Common myeloid progenitor, CD34-positive (primary cell): ENCODE results near the gene SYT1.

Source experiments
- CTCF ChIA-PET: fragments of 350-600 bp; sonication (Branson Sonifier 250); formaldehyde crosslinking; loops from one replicate; lab custom pipeline; 2021; ENCODE audit warnings: antibody characterized with exemption; lab: Charles Lee
- POLR2A ChIA-PET: fragments of 350-600 bp; sonication (Branson Sonifier 250); formaldehyde crosslinking; loops from one replicate; lab custom pipeline; 2021; ENCODE audit warnings: antibody characterized with exemption; lab: Charles Lee
- DNase-seq, 3 donors: peaks; one replicate each; pipeline versions ENCODE4 v3.0.0 to v3.0.0-alpha.2; 2013
- H3K27ac ChIP-seq, 2 experiments: 1 replicate in 1 of 2; 2 replicates in 1 of 2; pipeline ENCODE4 v1.7.0; 2013; ENCODE audit warnings: inconsistent platforms in 2 of 2, low read length in 2 of 2, mild to moderate bottlenecking in 2 of 2, low read depth in 1 of 2, moderate library complexity in 1 of 2; ENCODE audit not compliant: severe bottlenecking in 2 of 2, insufficient read depth in 1 of 2, poor library complexity in 1 of 2
- H3K27me3 ChIP-seq, 5 experiments: replicated peaks in 2 of 5; 1 replicate in 3 of 5; 2 replicates in 2 of 5; pipeline versions ENCODE4 v1.6.1 to v1.7.0; 2013; ENCODE audit warnings: low read length in 4 of 5, mild to moderate bottlenecking in 2 of 5, moderate library complexity in 2 of 5, inconsistent platforms in 1 of 5; ENCODE audit not compliant: insufficient read depth in 5 of 5, control insufficient read depth in 4 of 5
- H3K36me3 ChIP-seq, 4 experiments: 1 replicate in 2 of 4; 2 replicates in 2 of 4; pipeline versions ENCODE4 v1.6.1 to v1.7.0; 2013; ENCODE audit warnings: low read length in 3 of 4, control low read depth in 1 of 4, mild to moderate bottlenecking in 1 of 4; ENCODE audit not compliant: control insufficient read depth in 4 of 4, insufficient read depth in 4 of 4
- H3K4me1 ChIP-seq, 4 experiments: 1 replicate in 3 of 4; 2 replicates in 1 of 4; pipeline versions ENCODE4 v1.6.1 to v1.7.1; 2013; ENCODE audit warnings: low read length in 3 of 4, mild to moderate bottlenecking in 3 of 4, control low read depth in 1 of 4, inconsistent platforms in 1 of 4, moderate library complexity in 1 of 4; ENCODE audit not compliant: control insufficient read depth in 4 of 4, insufficient read depth in 4 of 4; ENCODE audit errors: control extremely low read depth in 1 of 4
- H3K4me3 ChIP-seq, 7 experiments: 1 replicate in 4 of 7; 2 replicates in 3 of 7; pipeline versions ENCODE4 v1.5.1 to v1.7.0; 2013; ENCODE audit warnings: mild to moderate bottlenecking in 7 of 7, low read length in 6 of 7, moderate library complexity in 6 of 7, inconsistent platforms in 2 of 7, low read depth in 2 of 7, control low read depth in 1 of 7; ENCODE audit not compliant: insufficient read depth in 4 of 7, control insufficient read depth in 1 of 7; ENCODE audit errors: extremely low read depth in 1 of 7
- H3K9me3 ChIP-seq, 5 experiments: 1 replicate in 4 of 5; 2 replicates in 1 of 5; pipeline versions ENCODE4 v1.6.1 to v1.7.1; 2013; ENCODE audit warnings: low read length in 4 of 5, mild to moderate bottlenecking in 2 of 5, inconsistent platforms in 1 of 5, low read depth in 1 of 5, moderate library complexity in 1 of 5; ENCODE audit not compliant: control insufficient read depth in 4 of 5, insufficient read depth in 2 of 5; ENCODE audit errors: control extremely low read depth in 1 of 5
- WGBS: methylation state at CpG from one replicate; pipeline ENCODE4 v1.1.5; 2013; ENCODE audit not compliant: insufficient coverage; 5-methylcytosine and 5-hydroxymethylcytosine counted together

The SYT1 gene

DNA sequence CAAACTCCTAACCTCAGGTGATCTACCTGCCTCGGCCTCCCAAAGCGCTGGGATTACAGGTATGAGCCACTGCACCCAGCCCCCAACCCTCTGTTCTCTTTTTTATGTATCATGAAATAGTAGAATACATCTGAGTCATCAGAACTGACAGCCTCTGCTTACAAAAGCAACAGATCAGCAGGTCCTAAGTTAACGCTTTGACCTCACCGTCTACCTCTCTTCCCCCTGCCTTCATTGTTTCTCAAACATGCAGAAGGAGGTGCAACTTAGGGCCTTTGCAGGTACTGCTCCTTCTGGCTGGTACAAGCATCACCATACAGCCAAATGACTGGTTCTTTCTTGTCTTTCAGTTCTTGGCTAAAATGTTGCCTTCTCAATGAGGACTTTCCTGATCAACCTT, 577.0 kb downstream of the SYT1 start:
- H3K36me3 ChIP-seq: no peaks in the 10 kb centered on the region
- WGBS: 100% methylated on average over 2 of the region's 4 CpGs
- no peak overlapping the region for H3K27ac ChIP-seq
- ChIA-PET POLR2A (no interaction called here), CTCF (no interaction called here)
- DNase-seq: no peak
- H3K9me3 ChIP-seq: no peaks in the 10 kb centered on the region
- H3K4me1 ChIP-seq: peaks cover 0 to 7% (median 0%) of the 10 kb centered on the region in 4 experiments
- H3K27me3 ChIP-seq: no peaks in the 10 kb centered on the region
- no peak overlapping the region for H3K4me3 ChIP-seq

DNA sequence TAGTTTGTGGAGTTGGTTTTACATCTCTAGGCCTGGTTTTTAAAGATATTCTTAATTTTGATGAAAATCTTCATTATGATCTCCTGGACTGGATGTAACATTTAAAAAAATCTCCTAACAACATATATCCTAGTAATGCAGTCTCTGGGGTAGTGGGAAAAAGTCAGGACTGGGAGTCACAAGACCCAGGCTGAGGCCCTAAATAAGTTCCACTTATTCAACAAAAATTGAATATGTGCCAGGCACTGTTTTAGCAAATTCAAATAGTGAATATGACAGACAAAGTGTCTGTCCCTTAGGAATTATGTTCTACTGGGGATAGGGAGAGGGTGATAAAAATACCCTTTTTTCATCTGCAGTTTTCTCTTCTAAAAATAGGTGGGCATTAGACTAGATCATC, 577.8 kb downstream of the SYT1 start:
- Histone ChIP-seq H3K36me3 (no peaks in the 10 kb centered on the region), H3K4me1 (peaks cover 0 to 7% (median 0%) of the 10 kb centered on the region in 4 experiments), H3K27me3 (no peaks in the 10 kb centered on the region), H3K4me3 (no peak overlapping the region), H3K9me3 (no peaks in the 10 kb centered on the region), H3K27ac (no peak overlapping the region)
- DNase-seq: no peak
- CTCF ChIA-PET: no interaction called here
- POLR2A ChIA-PET: no interaction called here

DNA sequence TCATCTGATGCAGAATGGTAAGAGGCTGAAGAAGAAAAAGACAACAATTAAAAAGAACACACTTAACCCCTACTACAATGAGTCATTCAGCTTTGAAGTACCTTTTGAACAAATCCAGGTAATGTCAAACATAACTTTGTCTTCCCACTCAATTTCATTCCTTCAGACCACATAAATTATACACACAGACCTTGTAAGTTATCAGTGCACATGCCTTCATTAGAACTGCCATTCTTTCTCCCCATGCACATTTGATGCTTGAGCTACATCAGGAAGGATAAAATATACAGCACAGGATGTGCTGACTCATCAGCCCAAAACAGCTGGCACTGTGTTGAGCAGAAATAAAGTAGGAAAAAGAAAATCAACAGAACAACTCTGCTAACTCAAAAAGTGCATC, 579.5 kb downstream of the SYT1 start:
- Histone ChIP-seq H3K9me3 (no peaks in the 10 kb centered on the region), H3K4me3 (no peak overlapping the region), H3K36me3 (no peaks in the 10 kb centered on the region), H3K27ac (peak overlapping the region in 1 of 2 experiments; percentile 43), H3K4me1 (peaks cover 0 to 7% (median 0%) of the 10 kb centered on the region in 4 experiments), H3K27me3 (no peaks in the 10 kb centered on the region)
- CTCF ChIA-PET: interaction anchor here (0.8 to 0.9 kb wide), 2 partner anchors 11 to 743 kb away, joined by 3 read pairs; no protein-coding TSS in a partner anchor
- peak; percentile 11 to 75 (median 68) for DNase-seq
- POLR2A ChIA-PET: interaction anchor here (0.6 kb wide), 1 partner anchor 297 kb away, joined by 3 read pairs; no protein-coding TSS in a partner anchor

DNA sequence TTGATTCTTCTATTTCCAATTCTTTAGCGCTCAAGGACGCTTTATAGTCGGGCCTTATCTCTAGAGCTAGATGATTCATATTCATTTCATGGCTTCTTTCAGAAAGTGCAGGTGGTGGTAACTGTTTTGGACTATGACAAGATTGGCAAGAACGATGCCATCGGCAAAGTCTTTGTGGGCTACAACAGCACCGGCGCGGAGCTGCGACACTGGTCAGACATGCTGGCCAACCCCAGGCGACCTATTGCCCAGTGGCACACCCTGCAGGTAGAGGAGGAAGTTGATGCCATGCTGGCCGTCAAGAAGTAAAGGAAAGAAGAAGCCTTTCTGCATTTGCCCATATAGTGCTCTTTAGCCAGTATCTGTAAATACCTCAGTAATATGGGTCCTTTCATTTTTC, 584.2 kb downstream of the SYT1 start:
- Histone ChIP-seq H3K27ac (no peak overlapping the region), H3K4me3 (no peak overlapping the region), H3K36me3 (no peaks in the 10 kb centered on the region), H3K4me1 (peaks cover 0 to 6% (median 2%) of the 10 kb centered on the region in 4 experiments), H3K9me3 (no peaks in the 10 kb centered on the region), H3K27me3 (no peaks in the 10 kb centered on the region)
- 99% methylated on average over 10 of the region's 11 CpGs for WGBS
- POLR2A ChIA-PET: no interaction called here
- DNase-seq: no peak
- CTCF ChIA-PET: no interaction called here

DNA sequence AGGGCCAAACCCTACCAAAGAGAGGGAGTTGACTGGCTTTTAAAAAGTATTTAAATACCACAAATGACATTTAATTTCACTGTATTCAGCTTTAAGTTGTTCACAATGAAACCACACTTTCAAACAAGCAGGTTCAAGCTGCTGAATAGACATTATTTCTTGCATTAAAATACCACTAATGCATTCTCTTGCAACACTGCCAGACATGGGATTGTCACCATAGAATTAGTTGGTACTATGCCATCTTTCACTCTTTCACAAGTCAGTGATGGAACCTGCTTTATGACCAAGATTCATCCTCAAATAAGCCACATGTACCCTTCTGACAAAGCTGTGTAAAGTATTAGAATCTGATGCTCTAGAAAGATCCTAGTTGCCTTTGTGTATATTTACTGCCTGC, 586.8 kb downstream of the SYT1 start:
- no peaks in the 10 kb centered on the region for H3K27me3 ChIP-seq
- H3K4me3 ChIP-seq: no peak overlapping the region
- no peaks in the 10 kb centered on the region for H3K9me3 ChIP-seq
- H3K36me3 ChIP-seq: no peaks in the 10 kb centered on the region
- no peak overlapping the region for H3K27ac ChIP-seq
- CTCF ChIA-PET: interaction anchor here (1.0 kb wide), 1 partner anchor 34 kb away, joined by 3 read pairs; no protein-coding TSS in a partner anchor
- H3K4me1 ChIP-seq: peaks cover 0 to 4% (median 0%) of the 10 kb centered on the region in 4 experiments
- no peak for DNase-seq
- POLR2A ChIA-PET: no interaction called here

DNA sequence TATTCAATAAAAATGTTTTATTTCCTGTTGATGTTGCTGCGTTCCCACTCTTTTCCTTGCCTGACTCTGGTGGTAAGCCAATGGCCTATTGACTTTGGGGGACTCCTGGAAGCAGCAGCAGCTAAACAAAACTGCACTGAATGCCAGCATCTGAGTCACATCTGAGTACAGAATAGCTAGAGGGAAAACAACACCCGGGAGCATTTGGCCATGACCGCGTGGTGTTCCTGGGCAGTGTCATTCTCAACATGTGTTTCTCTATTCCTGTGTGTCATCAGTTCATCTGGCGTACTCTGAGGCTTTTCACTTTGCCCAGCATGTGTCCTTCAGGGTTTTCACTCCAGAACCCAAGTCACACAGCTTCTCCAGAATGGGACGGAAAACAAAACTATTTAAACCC, 587.4 kb downstream of the SYT1 start:
- 96% methylated on average over 6 of the region's 6 CpGs for WGBS

DNA sequence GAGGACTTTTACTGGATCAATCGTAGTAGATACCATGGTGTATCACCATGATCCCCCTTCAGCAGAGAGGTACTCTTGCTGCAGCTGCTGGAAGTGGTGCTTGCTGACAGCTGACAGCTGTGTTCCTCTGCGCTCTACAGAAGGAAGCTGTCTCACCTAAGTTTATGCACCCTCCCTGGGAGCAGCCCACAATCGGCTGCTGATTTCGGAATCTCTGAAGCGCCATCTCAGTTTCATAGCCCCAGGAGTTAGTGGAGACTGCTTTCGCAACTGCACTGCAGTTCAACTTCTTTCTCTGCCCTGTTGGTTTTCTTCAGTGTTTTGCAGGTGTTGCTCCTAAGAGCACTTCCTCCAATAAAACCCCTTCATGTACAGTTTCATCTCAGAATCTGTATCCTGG, 588.3 kb downstream of the SYT1 start:
- no peak for DNase-seq
- H3K4me3 ChIP-seq: no peak overlapping the region
- CTCF ChIA-PET: no interaction called here
- no peak overlapping the region for H3K27ac ChIP-seq
- WGBS: 89% methylated on average over 6 of the region's 6 CpGs
- peaks cover 0 to 4% (median 0%) of the 10 kb centered on the region in 4 experiments for H3K4me1 ChIP-seq
- H3K27me3 ChIP-seq: no peaks in the 10 kb centered on the region
- H3K9me3 ChIP-seq: no peaks in the 10 kb centered on the region
- POLR2A ChIA-PET: no interaction called here
- no peaks in the 10 kb centered on the region for H3K36me3 ChIP-seq

More for the DNA sequence above, 587.4 kb downstream of the SYT1 start:
- Histone ChIP-seq H3K9me3 (no peaks in the 10 kb centered on the region), H3K27ac (no peak overlapping the region), H3K4me3 (no peak overlapping the region), H3K36me3 (no peaks in the 10 kb centered on the region), H3K4me1 (peaks cover 0 to 4% (median 0%) of the 10 kb centered on the region in 4 experiments), H3K27me3 (no peaks in the 10 kb centered on the region)
- no peak for DNase-seq
- ChIA-PET POLR2A (no interaction called here), CTCF (no interaction called here)
